SK-N-SH (cell line): Measurements from ENCODE around the gene CNTFR. TPM values are rescaled to one million over a fixed set of nuclear protein-coding genes. Genes with fewer than 3 reads are reported as not detected.

Source experiments
- CTCF ChIA-PET: fragments of 300-600, 350-600 bp; formaldehyde crosslinking; extraction: SDS; loops from one replicate; lab custom pipeline; 2021; lab: Yijun Ruan, JAX
- POLR2A ChIA-PET: fragments of 350-600 bp; sonication (Branson Sonifier 250); formaldehyde crosslinking; extraction: SDS; loops from one replicate; lab custom pipeline; 2020; ENCODE audit warnings: antibody characterized with exemption, inconsistent platforms; lab: Yijun Ruan, JAX
- DNase-seq: peaks from one replicate; pipeline ENCODE4 v3.0.0; 2012
- H2AFZ ChIP-seq: fragments of 200-600 bp; sonication (generic); 2 replicates; pipeline ENCODE4 v1.8.1; 2016; ENCODE audit warnings: antibody characterized with exemption, mild to moderate bottlenecking, low read depth
- H3F3A ChIP-seq: fragments of 200-600 bp; sonication (generic); replicated peaks from 2 replicates; pipeline ENCODE3; 2016; ENCODE audit warnings: antibody characterized with exemption, mild to moderate bottlenecking; ENCODE audit not compliant: insufficient read depth
- H3K27ac ChIP-seq, 2 experiments: fragments of 200-500 bp in 1 of 2; fragments of 200-600 bp in 1 of 2; sonication (Bioruptor generic) in 1 of 2; sonication (generic), shearing (Covaris generic) in 1 of 2; 2 replicates each; pipeline versions ENCODE4 v1.5.1 to v1.6.1; 2014 to 2016; ENCODE audit warnings: low read depth in 2 of 2, inconsistent platforms in 1 of 2, low read length in 1 of 2, mild to moderate bottlenecking in 1 of 2, mixed read lengths in 1 of 2
- H3K27me3 ChIP-seq: fragments of 200-600 bp; sonication (generic), shearing (Covaris generic); 2 replicates; pipeline ENCODE4 v1.6.1; 2016; ENCODE audit warnings: mixed run types; ENCODE audit not compliant: insufficient read depth
- H3K36me3 ChIP-seq, 2 experiments: fragments of 200-500 bp in 1 of 2; fragments of 200-600 bp in 1 of 2; sonication (Bioruptor generic) in 1 of 2; sonication (generic) in 1 of 2; replicated peaks in 1 of 2; 2 replicates each; pipeline versions ENCODE3 to v1.5.1; 2014 to 2016; ENCODE audit warnings: low read length in 1 of 2, mild to moderate bottlenecking in 1 of 2; ENCODE audit not compliant: insufficient read depth in 2 of 2, control insufficient read depth in 1 of 2
- H3K4me1 ChIP-seq, 2 experiments: fragments of 200-500 bp in 1 of 2; fragments of 200-600 bp in 1 of 2; sonication (Bioruptor generic) in 1 of 2; sonication (generic), shearing (Covaris generic) in 1 of 2; 2 replicates each; pipeline versions ENCODE4 v1.5.1 to v1.6.1; 2014 to 2016; ENCODE audit warnings: low read depth in 1 of 2, low read length in 1 of 2, mixed run types in 1 of 2; ENCODE audit not compliant: insufficient read depth in 2 of 2, control insufficient read depth in 1 of 2
- H3K4me2 ChIP-seq: fragments of 200-600 bp; sonication (generic), shearing (Covaris generic); 2 replicates; pipeline ENCODE4 v1.6.1; 2017; ENCODE audit warnings: mixed run types
- H3K4me3 ChIP-seq, 2 experiments: fragments of 200-500 bp in 1 of 2; fragments of 200-600 bp in 1 of 2; sonication (Bioruptor generic) in 1 of 2; sonication (generic), shearing (Covaris generic) in 1 of 2; 2 replicates each; pipeline versions ENCODE4 v1.5.1 to v1.8.1; 2014 to 2016; ENCODE audit warnings: low read depth in 2 of 2, inconsistent platforms in 1 of 2, low read length in 1 of 2, mild to moderate bottlenecking in 1 of 2, mixed read lengths in 1 of 2, moderate library complexity in 1 of 2
- H3K79me2 ChIP-seq: fragments of 200-600 bp; sonication (generic); 2 replicates; pipeline ENCODE4 v1.8.1; 2017; ENCODE audit warnings: mild to moderate bottlenecking; ENCODE audit not compliant: insufficient read depth
- H3K9ac ChIP-seq: fragments of 200-600 bp; sonication (generic); 2 replicates; pipeline ENCODE4 v1.6.1; 2017; ENCODE audit warnings: mixed run types
- H3K9me2 ChIP-seq: fragments of 200-600 bp; sonication (generic); 2 replicates; pipeline ENCODE4 v1.6.1; 2017; ENCODE audit warnings: mixed run types
- H3K9me3 ChIP-seq: fragments of 200-600 bp; sonication (generic); 2 replicates; pipeline ENCODE4 v1.6.1; 2017; ENCODE audit warnings: mixed run types, mild to moderate bottlenecking, moderate library complexity
- H4K20me1 ChIP-seq: fragments of 200-600 bp; sonication (generic); 2 replicates; pipeline ENCODE4 v1.6.1; 2017; ENCODE audit warnings: mild to moderate bottlenecking, mixed run types; ENCODE audit not compliant: insufficient read depth
- ELF1 ChIP-seq: IDR thresholded peaks from 2 replicates; pipeline ENCODE4 v1.4.0; 2012
- EZH2phosphoT487 ChIP-seq: fragments of 200-600 bp; sonication (generic); IDR thresholded peaks from 2 replicates; pipeline ENCODE4 v1.6.1; 2017; ENCODE audit warnings: low read depth, mixed run types, mild to moderate bottlenecking, antibody characterized with exemption, moderate library complexity, borderline replicate concordance
- FOXJ3 ChIP-seq: sonication (generic); formaldehyde crosslinking; IDR thresholded peaks from 2 replicates; pipeline ENCODE4 v1.5.1; 2020; ENCODE audit warnings: mild to moderate bottlenecking, missing genetic modification reagents
- FOXM1 ChIP-seq: IDR thresholded peaks from 2 replicates; pipeline ENCODE4 v1.4.0; 2012; ENCODE audit warnings: low read depth, mild to moderate bottlenecking
- GATA2 ChIP-seq: sonication (generic); formaldehyde crosslinking; IDR thresholded peaks from 2 replicates; pipeline ENCODE4 v1.5.0; 2020; ENCODE audit warnings: mild to moderate bottlenecking, missing genetic modification reagents
- MEF2A ChIP-seq: IDR thresholded peaks from 2 replicates; pipeline ENCODE4 v1.4.0; 2012; ENCODE audit warnings: low read depth, borderline replicate concordance
- MXI1 ChIP-seq: IDR thresholded peaks from 2 replicates; pipeline ENCODE4 v1.6.1; 2012; ENCODE audit warnings: mild to moderate bottlenecking, low read depth, low read length, improper control_type of control experiment
- NFIC ChIP-seq: IDR thresholded peaks from 2 replicates; pipeline ENCODE4 v1.4.0; 2012; ENCODE audit warnings: borderline replicate concordance
- NRF1 ChIP-seq: IDR thresholded peaks from 2 replicates; pipeline ENCODE4 v1.6.1; 2012; ENCODE audit warnings: low read depth, mild to moderate bottlenecking, low read length
- PBX3 ChIP-seq: IDR thresholded peaks from 2 replicates; pipeline ENCODE4; 2012
- POLR2AphosphoS5 ChIP-seq: IDR thresholded peaks from 2 replicates; pipeline ENCODE4 v1.6.1; 2012; ENCODE audit warnings: low read depth, low read length
- RAD21 ChIP-seq: IDR thresholded peaks from 2 replicates; pipeline ENCODE4 v1.6.1; 2012; ENCODE audit warnings: mild to moderate bottlenecking, low read length
- REST ChIP-seq: IDR thresholded peaks from 2 replicates; pipeline ENCODE4 v1.6.1; 2012; ENCODE audit warnings: mild to moderate bottlenecking, low read depth, low read length, moderate library complexity
- RXRA ChIP-seq: IDR thresholded peaks from 2 replicates; pipeline ENCODE4 v1.4.0; 2012; ENCODE audit warnings: low read depth, mild to moderate bottlenecking, borderline replicate concordance
- SIN3A ChIP-seq: IDR thresholded peaks from 2 replicates; pipeline ENCODE4 v1.6.1; 2012; ENCODE audit warnings: low read depth, mild to moderate bottlenecking, low read length, moderate library complexity, borderline replicate concordance
- SMC3 ChIP-seq: IDR thresholded peaks from 2 replicates; pipeline ENCODE4 v1.6.1; 2012; ENCODE audit warnings: low read depth, low read length, improper control_type of control experiment
- TCF12 ChIP-seq: IDR thresholded peaks from 2 replicates; pipeline ENCODE4 v1.4.0; 2012
- USF2 ChIP-seq: fragments of 150-350 bp; IDR thresholded peaks from 2 replicates; pipeline ENCODE4 v1.6.1; 2017; ENCODE audit warnings: antibody characterized with exemption, low read length, low read depth, borderline replicate concordance
- YY1 ChIP-seq: IDR thresholded peaks from 2 replicates; pipeline ENCODE4 v1.4.0; 2012; ENCODE audit warnings: low read depth, mild to moderate bottlenecking
- ZBTB33 ChIP-seq: IDR thresholded peaks from 2 replicates; pipeline ENCODE4 v1.4.0; 2012; ENCODE audit warnings: low read depth, borderline replicate concordance
- WGBS: methylation state at CpG from one replicate; pipeline ENCODE4 v1.1.6; 2017; ENCODE audit warnings: low lambda C conversion rate; 5-methylcytosine and 5-hydroxymethylcytosine counted together
- polyA plus RNA-seq, 3 experiments: library from polyadenylated mRNA; depleted of rRNA; stranded (reverse); fragments of >200 nt; gene quantifications; 2 replicates each; pipeline ENCODE4 v1.2.3, GENCODE V29; 2012

Gene CNTFR
- polyA plus RNA-seq, 1 of the 3 experiments (the other 2 are of a cell fraction), result 1.8 TPM

GRCh38 chr9:34587271-34587670, 2.3 kb downstream of the CNTFR start:
- Histone ChIP-seq H3K4me2 (no peak overlapping the region), H3K9me2 (no peaks in the 10 kb centered on the region), H3K36me3 (no peaks in the 10 kb centered on the region), H4K20me1 (0 out of 2 replicates have a peak, but pooled peaks cover 4% of the 10 kb centered on the region), H3K27ac (no peak overlapping the region), H2AFZ (no peak overlapping the region), H3K9me3 (no peaks in the 10 kb centered on the region), H3K27me3 (peaks cover 50% of the 10 kb centered on the region), H3K4me1 (peaks cover 0 to 68% of the 10 kb centered on the region in 2 experiments; a peak in 2 of 4 replicates), H3F3A (no peaks in the 10 kb centered on the region), H3K79me2 (no peaks in the 10 kb centered on the region)
- ChIA-PET CTCF (interaction anchor here (1.0 to 9.8 kb wide), 6 partner anchors 16 to 207 kb away, joined by 3 to 507 read pairs (median 10); no protein-coding TSS in a partner anchor), POLR2A (interaction anchor here (0.5 to 1.8 kb wide), 2 partner anchors 9 to 239 kb away, joined by 3 to 10 read pairs; no protein-coding TSS in a partner anchor)
- 38% methylated on average over 1 of the region's 2 CpGs for WGBS
- TF ChIP-seq FOXJ3 (CRISPR knock-in tag) (no peak), REST (no peak), SMC3 (no peak), ZBTB33 (no peak), YY1 (no peak), GATA2 (CRISPR knock-in tag) (no peak), PBX3 (no peak), SIN3A (no peak), NFIC (no peak), EZH2phosphoT487 (no peak), FOXM1 (no peak), MEF2A (no peak), RXRA (no peak), MXI1 (no peak), ELF1 (no peak), NRF1 (no peak), POLR2AphosphoS5 (no peak), USF2 (no peak), RAD21 (no peak), TCF12 (no peak)
- TF ChIP-seq, all 33 proteins: peak for 0
- no peak for DNase-seq
- Histone ChIP-seq H3K9ac (no peak overlapping the region), H3K4me3 (no peak overlapping the region)
